ENCODE results near the gene ARSI.

DNA sequence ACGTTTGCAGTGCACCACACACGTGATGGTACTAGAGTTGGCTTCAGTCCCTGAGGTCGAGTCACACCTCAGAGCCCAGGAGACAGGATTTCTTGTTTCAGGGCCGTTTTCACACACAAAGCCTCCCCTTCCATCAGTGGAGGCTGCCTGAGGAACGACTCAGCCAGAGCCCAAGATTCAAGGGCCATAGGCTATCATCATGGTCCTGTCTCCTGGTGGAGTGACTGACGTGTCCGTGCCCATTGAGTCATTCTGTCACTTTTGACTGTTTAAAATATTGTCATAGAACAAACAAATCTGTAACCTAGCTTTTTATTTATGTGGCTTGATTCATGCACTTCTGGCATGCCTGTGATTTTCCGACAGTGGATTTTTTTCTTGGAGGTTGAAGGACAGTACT lies 41.5 kb downstream of the ARSI start:
- TF ChIP-seq ZNF329 (CRISPR knock-in tag; IDR thresholded peaks at IDR 0.05; ENCODE audit: low read depth) (no peak), FOSL1 (CRISPR knock-in tag; IDR thresholded peaks at IDR 0.05; ENCODE audit: borderline replicate concordance) (no peak), POLR2A (IDR thresholded peaks at IDR 0.05; ENCODE audit: insufficient read depth in 1 of 2, low read depth in 2 of 2, low read length in 2 of 2) (no peak), GABPA (IDR thresholded peaks at IDR 0.05; ENCODE audit: low read depth, low read length) (no peak), GABPA (CRISPR knock-in tag; IDR thresholded peaks at IDR 0.05; ENCODE audit: low read depth) (no peak), POLR2AphosphoS2 (IDR thresholded peaks at IDR 0.05; ENCODE audit: low read depth, low read length) (no peak), NFKB2 (CRISPR knock-in tag; IDR thresholded peaks at IDR 0.05; ENCODE audit: borderline replicate concordance) (no peak), HDAC2 (CRISPR knock-in tag; IDR thresholded peaks at IDR 0.05) (no peak)
- TF ChIP-seq, protein P1, sequence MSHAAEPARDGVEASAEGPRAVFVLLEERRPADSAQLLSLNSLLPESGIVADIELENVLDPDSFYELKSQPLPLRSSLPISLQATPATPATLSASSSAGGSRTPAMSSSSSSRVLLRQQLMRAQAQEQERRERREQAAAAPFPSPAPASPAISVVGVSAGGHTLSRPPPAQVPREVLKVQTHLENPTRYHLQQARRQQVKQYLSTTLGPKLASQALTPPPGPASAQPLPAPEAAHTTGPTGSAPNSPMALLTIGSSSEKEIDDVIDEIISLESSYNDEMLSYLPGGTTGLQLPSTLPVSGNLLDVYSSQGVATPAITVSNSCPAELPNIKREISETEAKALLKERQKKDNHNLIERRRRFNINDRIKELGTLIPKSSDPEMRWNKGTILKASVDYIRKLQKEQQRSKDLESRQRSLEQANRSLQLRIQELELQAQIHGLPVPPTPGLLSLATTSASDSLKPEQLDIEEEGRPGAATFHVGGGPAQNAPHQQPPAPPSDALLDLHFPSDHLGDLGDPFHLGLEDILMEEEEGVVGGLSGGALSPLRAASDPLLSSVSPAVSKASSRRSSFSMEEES (CRISPR knock-in tag; IDR thresholded peaks at IDR 0.05), result no peak
- TF ChIP-seq, protein P2, sequence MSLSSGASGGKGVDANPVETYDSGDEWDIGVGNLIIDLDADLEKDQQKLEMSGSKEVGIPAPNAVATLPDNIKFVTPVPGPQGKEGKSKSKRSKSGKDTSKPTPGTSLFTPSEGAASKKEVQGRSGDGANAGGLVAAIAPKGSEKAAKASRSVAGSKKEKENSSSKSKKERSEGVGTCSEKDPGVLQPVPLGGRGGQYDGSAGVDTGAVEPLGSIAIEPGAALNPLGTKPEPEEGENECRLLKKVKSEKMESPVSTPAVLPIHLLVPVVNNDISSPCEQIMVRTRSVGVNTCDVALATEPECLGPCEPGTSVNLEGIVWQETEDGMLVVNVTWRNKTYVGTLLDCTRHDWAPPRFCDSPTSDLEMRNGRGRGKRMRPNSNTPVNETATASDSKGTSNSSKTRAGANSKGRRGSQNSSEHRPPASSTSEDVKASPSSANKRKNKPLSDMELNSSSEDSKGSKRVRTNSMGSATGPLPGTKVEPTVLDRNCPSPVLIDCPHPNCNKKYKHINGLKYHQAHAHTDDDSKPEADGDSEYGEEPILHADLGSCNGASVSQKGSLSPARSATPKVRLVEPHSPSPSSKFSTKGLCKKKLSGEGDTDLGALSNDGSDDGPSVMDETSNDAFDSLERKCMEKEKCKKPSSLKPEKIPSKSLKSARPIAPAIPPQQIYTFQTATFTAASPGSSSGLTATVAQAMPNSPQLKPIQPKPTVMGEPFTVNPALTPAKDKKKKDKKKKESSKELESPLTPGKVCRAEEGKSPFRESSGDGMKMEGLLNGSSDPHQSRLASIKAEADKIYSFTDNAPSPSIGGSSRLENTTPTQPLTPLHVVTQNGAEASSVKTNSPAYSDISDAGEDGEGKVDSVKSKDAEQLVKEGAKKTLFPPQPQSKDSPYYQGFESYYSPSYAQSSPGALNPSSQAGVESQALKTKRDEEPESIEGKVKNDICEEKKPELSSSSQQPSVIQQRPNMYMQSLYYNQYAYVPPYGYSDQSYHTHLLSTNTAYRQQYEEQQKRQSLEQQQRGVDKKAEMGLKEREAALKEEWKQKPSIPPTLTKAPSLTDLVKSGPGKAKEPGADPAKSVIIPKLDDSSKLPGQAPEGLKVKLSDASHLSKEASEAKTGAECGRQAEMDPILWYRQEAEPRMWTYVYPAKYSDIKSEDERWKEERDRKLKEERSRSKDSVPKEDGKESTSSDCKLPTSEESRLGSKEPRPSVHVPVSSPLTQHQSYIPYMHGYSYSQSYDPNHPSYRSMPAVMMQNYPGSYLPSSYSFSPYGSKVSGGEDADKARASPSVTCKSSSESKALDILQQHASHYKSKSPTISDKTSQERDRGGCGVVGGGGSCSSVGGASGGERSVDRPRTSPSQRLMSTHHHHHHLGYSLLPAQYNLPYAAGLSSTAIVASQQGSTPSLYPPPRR (CRISPR knock-in tag; IDR thresholded peaks at IDR 0.05; ENCODE audit: borderline replicate concordance), result no peak
- TF ChIP-seq, protein P3, sequence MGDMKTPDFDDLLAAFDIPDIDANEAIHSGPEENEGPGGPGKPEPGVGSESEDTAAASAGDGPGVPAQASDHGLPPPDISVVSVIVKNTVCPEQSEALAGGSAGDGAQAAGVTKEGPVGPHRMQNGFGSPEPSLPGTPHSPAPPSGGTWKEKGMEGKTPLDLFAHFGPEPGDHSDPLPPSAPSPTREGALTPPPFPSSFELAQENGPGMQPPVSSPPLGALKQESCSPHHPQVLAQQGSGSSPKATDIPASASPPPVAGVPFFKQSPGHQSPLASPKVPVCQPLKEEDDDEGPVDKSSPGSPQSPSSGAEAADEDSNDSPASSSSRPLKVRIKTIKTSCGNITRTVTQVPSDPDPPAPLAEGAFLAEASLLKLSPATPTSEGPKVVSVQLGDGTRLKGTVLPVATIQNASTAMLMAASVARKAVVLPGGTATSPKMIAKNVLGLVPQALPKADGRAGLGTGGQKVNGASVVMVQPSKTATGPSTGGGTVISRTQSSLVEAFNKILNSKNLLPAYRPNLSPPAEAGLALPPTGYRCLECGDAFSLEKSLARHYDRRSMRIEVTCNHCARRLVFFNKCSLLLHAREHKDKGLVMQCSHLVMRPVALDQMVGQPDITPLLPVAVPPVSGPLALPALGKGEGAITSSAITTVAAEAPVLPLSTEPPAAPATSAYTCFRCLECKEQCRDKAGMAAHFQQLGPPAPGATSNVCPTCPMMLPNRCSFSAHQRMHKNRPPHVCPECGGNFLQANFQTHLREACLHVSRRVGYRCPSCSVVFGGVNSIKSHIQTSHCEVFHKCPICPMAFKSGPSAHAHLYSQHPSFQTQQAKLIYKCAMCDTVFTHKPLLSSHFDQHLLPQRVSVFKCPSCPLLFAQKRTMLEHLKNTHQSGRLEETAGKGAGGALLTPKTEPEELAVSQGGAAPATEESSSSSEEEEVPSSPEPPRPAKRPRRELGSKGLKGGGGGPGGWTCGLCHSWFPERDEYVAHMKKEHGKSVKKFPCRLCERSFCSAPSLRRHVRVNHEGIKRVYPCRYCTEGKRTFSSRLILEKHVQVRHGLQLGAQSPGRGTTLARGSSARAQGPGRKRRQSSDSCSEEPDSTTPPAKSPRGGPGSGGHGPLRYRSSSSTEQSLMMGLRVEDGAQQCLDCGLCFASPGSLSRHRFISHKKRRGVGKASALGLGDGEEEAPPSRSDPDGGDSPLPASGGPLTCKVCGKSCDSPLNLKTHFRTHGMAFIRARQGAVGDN (CRISPR knock-in tag; IDR thresholded peaks at IDR 0.05), result no peak
